Stimulated activated naive CD8-positive, alpha-beta T cell treated with anti-CD3 and anti-CD28 coated beads, Interleukin-15, Interleukin-2, amounts not matched to agents 100 ng/mL and 50 ng/mL, for 24 hours (primary cell): ENCODE results near the gene PRKAR1B.

ENCODE experiments used
- H3K27ac Mint-ChIP-seq: one replicate; pipeline ENCODE4 v1.8.0; 2021; ENCODE audit warnings: mild to moderate bottlenecking, mixed read lengths
- H3K27me3 Mint-ChIP-seq: one replicate; pipeline ENCODE4 v1.8.0; 2021; ENCODE audit warnings: mixed read lengths
- H3K36me3 Mint-ChIP-seq: one replicate; pipeline ENCODE4 v1.8.0; 2021; ENCODE audit warnings: low read depth, mixed read lengths
- H3K4me1 Mint-ChIP-seq: one replicate; pipeline ENCODE4 v1.8.0; 2021; ENCODE audit warnings: low read depth, mixed read lengths
- H3K4me3 Mint-ChIP-seq: one replicate; pipeline ENCODE4 v1.8.0; 2021; ENCODE audit warnings: mild to moderate bottlenecking, mixed read lengths
- H3K9me3 Mint-ChIP-seq: one replicate; pipeline ENCODE4 v1.8.0; 2021; ENCODE audit warnings: mixed read lengths

Gene PRKAR1B

DNA sequence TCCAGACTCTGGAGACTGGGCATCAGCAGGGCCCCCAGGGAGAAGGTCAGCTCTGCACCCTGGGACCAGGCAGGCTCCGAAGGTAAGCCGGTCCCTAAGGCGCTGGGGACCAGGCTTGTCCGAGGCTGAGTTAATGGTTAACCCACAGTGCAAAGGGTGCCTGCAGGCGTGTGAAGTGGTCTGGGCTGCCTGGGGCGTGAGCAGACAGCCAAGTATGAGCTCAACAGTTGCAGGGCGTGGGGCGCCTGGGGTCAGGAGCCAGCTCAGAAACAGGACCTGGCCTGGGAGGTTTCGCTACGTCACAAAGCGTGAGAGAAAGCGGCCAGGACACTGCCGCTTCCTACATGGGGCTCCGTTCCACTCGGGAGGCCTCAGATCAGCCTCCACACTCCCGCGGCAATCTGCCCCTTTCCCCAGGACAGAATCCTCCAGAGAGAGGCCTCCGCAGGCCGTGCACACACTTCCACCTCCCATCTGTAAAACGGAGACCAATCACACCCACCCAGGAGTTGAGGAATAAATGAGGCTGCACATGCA is 223.4 kb downstream of the PRKAR1B start:
- Mint-ChIP-seq H3K36me3 (peaks cover 22% of the 10 kb centered on the region), H3K9me3 (no peaks in the 10 kb centered on the region), H3K27me3 (no peaks in the 10 kb centered on the region), H3K27ac (no peak overlapping the region), H3K4me1 (no peaks in the 10 kb centered on the region), H3K4me3 (no peak overlapping the region)

DNA sequence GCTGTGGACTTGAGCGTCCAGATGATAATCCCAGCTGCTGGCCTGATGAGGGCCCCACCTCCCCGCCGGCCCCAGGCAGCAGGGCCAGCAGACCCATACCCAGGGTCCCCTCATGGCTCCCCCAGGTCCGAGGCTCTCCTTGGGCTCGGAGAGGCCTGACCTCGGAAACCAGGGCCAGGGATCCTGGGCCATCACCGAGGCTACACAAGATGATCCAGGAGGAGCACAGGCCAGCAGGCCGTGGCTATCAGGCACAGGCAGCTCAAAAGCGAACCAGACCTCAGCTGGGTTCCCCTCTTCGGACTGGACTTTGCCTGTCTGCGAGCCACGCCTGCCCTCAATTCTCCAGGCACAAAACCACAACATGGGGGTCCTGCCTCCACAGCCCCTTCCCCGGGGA is 224.8 kb downstream of the PRKAR1B start:
- H3K9me3 Mint-ChIP-seq: no peaks in the 10 kb centered on the region
- H3K27me3 Mint-ChIP-seq: no peaks in the 10 kb centered on the region
- no peak overlapping the region for H3K4me3 Mint-ChIP-seq
- H3K27ac Mint-ChIP-seq: no peak overlapping the region
- peaks cover 6% of the 10 kb centered on the region for H3K4me1 Mint-ChIP-seq
- peaks cover 28% of the 10 kb centered on the region for H3K36me3 Mint-ChIP-seq

DNA sequence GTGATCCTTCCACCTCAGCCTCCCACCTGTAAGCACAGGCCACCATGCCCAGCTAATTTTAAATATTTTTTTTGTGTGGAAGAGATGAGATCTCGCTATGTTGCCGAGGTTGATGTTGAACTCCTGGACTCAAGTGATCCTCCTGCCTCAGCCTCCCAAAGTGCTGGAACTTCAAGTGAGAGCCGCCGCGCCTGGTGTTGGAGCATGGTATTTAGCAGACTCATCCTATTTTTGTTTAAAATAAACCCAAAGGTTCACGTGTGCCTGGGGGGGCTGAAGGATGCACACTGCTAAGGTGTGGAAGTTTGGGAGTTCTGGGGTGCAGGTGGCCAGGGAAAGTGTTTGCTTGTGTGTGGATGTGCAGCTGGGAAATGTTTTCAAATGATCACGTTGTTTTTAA is 225.6 kb downstream of the PRKAR1B start:
- H3K27ac Mint-ChIP-seq: no peak overlapping the region
- H3K4me1 Mint-ChIP-seq: peaks cover 6% of the 10 kb centered on the region
- H3K36me3 Mint-ChIP-seq: peaks cover 28% of the 10 kb centered on the region
- no peak overlapping the region for H3K4me3 Mint-ChIP-seq
- no peaks in the 10 kb centered on the region for H3K27me3 Mint-ChIP-seq
- no peaks in the 10 kb centered on the region for H3K9me3 Mint-ChIP-seq

DNA sequence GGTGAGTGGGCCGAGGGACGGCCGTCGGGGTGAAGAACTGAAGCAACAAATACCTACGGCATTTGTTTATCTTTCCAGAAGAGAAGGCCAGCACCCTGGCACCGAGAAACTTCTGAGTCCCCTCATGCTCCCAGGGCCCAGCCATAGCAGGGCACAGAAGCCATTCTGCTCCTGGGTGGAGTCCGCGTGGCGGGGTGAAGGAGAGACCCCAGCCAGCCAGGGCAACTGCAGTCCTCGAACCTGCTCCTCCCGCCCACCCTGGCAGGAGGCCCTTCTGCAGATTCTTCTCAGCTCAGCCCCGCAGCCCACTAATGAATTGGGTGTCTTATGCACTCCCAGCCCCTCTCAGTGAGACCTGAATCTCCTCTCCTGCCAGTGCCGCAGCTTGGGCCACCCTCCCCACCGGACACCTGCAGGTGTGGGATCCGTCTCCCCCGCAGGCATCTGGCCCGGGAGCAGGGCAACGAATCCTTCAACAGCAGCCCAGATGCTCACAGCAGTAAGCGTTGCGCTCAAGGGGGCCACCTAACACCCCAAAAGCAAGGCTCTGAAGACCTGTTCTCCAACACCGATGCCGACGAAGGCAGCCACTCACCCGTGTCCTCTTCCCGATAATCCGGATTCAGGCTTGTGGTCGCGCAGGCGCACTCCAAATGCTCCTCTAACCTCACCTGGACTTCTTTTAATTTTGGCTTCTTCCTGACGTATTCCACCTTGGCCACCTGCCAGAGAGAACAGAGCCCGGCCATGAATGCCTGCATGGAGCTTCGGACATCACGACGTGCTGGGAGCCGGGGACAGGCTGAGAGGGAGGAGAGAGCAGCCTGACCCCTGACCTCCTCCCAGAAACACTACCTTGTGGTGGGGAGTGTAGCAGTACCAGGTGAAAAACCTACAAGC is 226.3 kb downstream of the PRKAR1B start:
- H3K27ac Mint-ChIP-seq: no peak overlapping the region
- no peaks in the 10 kb centered on the region for H3K9me3 Mint-ChIP-seq
- peaks cover 28% of the 10 kb centered on the region for H3K36me3 Mint-ChIP-seq
- peaks cover 6% of the 10 kb centered on the region for H3K4me1 Mint-ChIP-seq
- no peak overlapping the region for H3K4me3 Mint-ChIP-seq
- H3K27me3 Mint-ChIP-seq: no peaks in the 10 kb centered on the region

DNA sequence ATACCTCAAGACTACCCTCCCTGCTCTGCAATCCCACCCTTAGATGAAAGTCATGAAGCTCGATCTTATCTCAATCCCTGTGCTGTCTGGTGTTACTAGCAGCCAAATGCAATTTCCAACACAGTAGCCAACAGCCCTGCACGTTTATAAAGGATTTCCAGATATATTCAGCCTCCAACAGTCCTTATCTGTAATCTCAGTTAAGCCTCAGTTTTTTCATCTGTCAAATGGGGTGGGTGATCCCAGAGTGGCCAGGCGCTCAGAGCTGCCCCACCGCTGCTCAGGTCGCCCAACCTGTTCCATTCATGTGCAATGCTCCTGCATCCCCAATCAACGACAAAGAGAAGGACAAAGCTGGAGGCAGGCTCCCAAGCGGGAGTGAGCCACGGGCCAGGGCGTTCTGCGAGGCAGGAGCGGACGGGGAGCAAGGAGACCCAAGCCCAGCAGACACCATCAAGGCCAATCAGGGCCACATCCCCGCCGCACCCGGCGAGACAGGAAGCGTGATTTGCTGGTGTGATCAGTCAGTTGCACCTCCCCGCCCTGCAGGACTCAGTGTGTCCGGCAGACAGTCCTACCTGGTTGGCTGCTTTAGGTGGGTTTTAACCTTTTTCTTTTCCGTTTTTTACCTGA is 227.1 kb downstream of the PRKAR1B start:
- Mint-ChIP-seq H3K4me1 (peaks cover 6% of the 10 kb centered on the region), H3K36me3 (peaks cover 21% of the 10 kb centered on the region), H3K4me3 (no peak overlapping the region), H3K27ac (no peak overlapping the region), H3K27me3 (no peaks in the 10 kb centered on the region), H3K9me3 (no peaks in the 10 kb centered on the region)
